Measurements from ENCODE around the gene DOK5.

DOK5 gene

DNA sequence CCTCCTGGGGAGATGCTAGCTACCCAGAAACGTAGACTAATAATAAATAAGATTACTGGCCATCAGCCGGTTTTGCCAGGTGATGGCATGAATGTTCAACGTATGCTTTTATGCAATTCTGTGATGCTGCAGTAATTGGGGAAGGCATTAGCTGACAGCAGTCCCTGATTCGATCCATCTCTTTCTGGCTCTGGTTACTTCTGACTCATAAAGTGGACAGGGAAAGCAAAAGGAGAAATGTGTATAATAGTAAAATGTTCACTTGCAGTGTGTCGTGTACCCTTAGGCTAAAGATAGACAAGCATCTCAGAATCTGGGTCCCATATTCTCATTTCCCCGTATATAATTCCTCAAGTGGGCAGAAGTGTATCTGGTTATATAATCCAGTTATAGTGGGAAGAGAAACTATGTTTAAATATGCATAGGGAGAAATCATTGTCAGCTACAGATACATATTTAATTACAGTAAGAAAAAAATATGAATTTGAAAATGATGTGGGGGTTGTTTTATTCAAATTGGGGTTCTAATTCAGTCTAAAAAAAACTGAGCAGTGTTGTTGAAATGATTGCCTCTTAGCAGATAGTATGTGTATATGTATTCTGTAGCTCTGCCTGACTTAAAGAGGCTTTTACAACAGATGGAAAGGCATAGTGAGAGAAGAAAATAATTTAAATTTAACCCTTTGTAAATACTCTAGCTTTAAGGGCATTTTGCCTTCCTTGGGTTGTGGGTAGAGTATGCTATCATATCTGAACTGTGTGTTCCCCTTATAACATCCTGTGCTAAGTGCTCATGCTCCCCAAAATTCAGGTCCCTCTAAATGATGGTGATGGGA lies 40.6 kb downstream of the DOK5 start:
- no peak for FAIRE-seq

DNA sequence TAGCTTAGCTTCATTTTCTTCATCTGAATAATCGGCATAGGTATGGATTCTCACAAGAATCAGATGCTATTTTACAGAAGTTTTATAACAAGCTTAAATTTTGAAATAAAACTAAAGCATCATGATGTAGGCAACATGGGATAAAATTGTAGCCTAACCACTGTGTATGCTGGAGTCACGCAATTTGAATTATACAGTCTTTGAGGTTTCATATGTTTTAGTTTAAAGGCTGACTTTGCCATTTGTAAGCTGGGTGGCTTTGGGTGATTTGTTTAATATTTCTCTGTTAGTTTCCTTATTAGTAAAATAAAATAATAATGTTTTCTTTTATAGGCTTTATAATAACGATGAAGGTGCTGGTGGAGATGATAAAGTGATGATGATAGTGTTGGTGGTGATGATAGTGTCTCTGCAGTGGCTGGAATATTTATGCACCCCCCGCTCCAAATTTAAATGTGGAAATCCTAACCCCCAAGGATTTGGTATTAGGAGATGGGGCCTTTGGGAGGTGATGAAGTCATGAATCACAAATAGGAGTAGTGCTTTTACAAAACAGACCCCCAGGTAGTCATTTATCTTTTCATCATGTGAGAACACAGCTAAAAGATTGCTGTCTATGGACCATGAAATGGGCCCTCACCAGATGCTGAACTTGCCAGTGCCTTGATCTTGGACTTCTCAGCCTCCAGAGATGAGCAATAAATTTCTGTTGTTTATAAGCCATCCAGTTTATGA lies 42.0 kb downstream of the DOK5 start:
- FAIRE-seq, result no peak

- no peak for FAIRE-seq
Observed at GRCh38 chr20:54524849-54525248, 49.5 kb downstream of the DOK5 start.

DNA sequence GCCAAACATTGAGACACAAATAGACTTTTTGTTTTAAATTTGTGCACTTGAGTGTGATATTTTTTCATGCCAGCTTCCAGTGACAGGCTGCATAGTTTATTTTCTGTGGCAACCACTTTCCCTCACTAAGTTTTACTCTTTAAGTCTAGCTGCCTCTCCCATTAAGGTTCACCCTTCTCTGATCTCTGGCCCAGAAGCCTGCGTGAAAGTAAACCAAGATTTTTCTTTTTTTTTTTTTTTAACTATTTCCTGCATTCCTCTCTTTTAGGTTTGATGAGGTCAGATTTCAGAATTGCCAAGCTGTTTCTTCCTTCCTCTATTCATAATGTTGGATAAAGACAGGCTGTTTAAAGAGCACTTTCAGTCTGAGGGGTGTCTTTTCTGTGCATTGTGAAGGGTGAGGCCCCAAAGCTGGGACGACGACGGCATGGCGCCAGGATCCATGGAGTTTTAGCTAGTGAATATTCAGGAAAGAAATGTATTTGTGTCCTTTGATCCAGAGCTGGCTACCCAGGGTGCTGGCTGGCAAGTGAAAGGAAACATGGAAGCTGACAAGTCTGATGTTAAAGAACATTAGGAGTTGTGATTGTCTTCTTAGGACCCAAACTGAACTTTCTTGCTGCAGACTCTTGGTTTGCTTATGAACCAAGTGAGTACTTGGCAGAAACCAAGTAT lies 50.7 kb downstream of the DOK5 start:
- FAIRE-seq, result no peak

- no peak for FAIRE-seq
Observed at GRCh38 chr20:54526801-54527200, 51.4 kb downstream of the DOK5 start.

DNA sequence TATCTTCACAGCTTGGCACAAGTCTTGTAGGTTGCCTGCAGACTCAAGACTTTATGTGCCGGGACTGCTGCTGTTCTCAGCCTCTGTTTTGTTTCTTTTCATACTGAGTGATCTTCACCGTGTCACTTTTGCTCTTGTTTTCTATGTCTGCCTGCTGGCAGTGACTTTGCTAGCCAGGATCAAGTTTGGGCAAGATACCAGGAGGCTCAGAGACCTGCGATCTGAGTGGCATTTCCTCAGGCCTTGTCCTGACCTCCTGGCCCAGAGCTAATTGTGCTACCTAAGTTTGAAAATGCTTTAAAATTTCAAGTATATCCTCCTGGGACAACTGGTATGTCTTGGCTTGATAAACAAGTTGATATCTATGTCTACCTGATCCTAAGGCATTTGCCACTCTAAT lies 57.2 kb downstream of the DOK5 start:
- FAIRE-seq, result no peak

DNA sequence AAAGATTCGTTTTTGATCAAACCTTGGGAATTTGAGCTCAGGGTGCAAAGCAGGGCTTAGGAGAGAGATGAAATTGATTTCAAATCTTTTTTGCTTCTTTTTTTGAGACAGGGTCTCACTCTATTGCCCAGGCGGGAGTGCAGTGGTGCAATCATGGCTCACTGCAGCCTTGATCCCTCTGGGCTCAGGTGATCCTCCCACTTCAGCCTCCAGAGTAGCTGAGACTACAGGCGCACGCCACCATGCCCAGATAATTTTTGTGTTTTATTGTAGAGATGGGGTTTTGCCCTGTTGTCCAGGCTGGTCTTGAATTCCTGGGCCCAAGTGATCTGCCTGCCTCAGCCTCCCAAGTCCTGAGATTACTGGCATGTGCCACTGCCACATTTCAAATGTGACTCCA lies 58.7 kb downstream of the DOK5 start:
- no peak for FAIRE-seq

DNA sequence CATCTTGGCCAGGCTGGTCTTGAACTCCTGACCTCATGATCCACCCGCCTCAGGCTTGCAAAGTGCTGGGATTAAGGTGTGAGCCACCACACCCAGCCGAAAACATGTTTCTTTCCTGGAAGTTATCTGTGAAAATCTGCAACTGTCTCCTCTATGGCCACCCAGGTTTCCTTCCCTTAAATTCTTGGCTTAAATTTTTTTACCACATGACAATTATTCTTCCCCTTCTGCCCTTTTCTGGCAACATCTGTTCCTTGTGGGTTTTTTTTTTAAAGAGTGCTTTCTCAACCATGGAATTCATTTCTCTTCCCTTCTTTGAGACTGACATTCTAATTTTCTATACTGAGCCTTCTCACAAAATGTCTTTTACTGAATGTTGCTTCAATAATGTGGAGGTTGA lies 59.6 kb downstream of the DOK5 start:
- FAIRE-seq, result no peak

- no peak for FAIRE-seq
Observed at GRCh38 chr20:54535746-54536145, 60.4 kb downstream of the DOK5 start.

DNA sequence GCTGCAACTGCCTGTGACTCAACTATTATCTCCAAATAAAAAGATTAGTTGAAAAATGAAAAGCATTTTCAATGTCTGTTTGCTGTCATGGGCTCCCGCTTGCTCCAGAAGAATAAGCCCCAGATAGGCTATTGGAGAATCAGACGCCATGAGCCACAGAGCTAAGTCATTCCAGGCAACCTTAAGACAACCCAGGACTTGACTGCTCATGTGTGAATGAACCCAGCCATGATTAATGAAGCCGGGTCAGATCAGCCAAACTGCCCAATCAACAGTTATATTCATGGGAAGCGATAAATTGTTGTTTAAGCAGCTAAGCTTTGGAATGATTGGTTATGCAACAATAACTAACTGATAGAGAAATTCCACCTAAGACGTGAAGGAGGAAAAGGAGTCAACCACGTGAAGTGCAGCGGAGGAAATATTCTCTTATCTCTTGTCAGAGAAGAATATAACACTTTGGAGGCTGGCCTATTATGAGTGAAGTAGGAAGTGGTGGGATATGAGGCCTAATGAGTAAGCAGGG lies 64.2 kb downstream of the DOK5 start:
- no peak for FAIRE-seq

DNA sequence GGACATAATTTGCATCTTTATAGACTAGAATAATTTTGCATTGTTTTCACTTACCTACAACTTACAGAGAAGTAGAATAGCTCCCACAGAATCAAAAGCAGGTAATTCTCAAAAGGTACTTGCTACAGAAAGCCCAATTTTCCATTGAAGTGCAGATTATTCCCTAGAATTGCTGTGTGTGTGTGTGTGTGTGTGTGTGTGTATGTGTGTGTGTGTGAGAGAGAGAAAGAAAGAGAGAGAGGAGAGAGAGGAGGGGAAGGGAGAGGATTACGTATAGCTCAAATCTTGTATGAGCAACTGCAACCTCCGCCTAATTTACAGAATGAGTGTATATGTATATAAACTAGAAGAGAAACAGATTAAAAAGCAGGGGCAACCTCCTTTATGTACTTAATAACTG lies 68.0 kb downstream of the DOK5 start:
- no peak for FAIRE-seq

DNA sequence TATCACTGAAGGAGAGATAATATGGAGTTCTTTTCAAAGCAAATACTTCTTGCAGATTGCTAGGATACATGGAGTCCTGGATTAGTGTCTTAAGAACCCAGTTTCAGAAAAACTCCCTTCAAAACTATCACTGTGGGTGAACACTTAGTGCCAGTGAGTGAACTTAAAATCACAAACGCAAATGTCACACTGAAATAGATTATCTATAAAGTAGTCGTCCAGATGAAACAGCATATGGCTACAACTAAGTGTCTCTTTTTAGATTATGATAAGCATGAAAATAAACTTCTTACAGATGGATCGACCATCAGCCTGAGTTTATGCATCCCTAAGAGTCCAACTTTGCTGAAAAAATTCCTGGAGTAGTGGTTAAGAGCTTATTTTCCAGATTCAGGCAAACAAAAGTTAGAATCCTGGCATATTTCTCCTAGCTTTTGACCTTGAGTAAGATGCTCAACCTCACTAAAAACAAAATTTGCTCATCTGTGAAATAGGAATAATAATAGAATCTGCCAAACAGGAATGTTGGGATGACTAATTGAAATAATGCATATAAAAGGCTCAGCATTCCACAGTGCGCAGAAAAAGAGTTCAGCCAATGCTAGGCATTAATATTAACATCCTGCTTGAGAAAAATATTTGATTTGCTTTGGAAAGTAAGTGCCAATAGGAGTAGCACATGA lies 70.4 kb downstream of the DOK5 start:
- no peak for FAIRE-seq

- FAIRE-seq, result no peak
Observed at GRCh38 chr20:54548849-54549248, 73.5 kb downstream of the DOK5 start.

DNA sequence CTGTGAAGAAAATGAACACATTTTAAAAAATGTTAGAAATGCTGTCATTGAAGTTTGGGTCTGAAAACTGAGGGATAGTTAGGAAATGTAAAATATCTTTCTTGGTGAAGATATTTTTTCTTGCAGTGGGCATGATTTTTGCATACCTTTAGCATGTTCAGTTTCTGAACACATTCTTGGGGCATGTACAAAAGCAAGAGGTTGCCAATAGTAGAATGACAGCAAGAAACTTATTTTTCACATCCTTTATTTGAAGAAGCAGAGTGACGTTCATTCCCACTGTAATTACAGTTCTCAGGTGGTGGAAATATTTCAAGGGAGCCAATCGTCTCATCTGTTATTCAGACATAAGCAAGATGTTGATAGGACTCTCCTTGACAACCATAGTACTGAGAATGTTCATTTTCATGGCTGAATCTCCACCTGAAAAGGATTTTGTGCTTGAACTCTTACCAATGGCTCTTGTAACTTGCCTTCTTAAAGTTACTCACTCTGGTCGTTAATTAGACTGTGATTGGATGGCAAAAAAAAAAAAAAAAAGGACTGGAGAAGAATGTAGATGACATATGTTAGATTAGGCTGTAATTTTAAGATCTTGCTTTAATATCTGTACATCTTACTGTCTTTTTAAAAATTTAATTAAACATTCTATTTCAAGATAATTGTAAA lies 74.4 kb downstream of the DOK5 start:
- no peak for FAIRE-seq

- FAIRE-seq, result no peak
Observed at GRCh38 chr20:54550776-54551396, 75.5 kb downstream of the DOK5 start.

DNA sequence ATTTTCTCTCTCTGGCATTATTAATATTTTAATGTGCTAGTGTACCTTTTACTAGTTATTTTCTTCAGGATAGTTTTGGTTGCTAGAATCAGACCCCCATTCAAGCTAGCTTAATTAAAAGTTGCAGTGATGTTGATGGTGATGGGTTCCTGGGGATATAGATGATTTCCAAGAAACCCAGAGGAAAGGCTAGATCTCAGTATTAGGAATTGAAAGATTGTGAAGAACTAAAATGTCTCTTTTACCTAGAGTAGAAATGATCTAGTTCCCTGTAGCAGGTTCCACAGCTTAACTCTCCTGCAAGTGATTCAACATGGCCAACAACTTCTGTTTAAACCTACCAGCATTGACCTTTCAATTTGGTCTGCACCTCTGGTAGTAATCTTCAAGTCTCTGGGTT lies 78.6 kb downstream of the DOK5 start:
- FAIRE-seq, result no peak

DNA sequence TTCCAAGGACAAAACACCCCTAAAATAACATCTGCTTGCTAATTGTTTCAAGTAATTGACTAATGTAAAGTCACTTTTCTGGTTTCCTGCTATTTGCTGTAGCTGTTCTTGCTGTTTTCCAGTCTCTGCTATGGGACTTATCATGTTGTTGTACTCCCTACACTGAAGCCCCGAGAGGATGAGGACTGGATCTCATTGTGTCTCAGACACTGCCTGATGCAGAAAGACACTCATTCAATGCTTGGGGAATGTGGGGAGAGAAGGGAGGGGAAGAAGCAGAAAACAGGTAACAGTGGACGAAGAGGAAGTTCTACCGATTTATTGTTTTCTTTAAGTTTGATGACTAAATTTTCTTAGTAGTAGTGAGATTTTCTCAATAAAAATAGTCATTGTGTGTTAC lies 79.8 kb downstream of the DOK5 start:
- FAIRE-seq, result no peak

DNA sequence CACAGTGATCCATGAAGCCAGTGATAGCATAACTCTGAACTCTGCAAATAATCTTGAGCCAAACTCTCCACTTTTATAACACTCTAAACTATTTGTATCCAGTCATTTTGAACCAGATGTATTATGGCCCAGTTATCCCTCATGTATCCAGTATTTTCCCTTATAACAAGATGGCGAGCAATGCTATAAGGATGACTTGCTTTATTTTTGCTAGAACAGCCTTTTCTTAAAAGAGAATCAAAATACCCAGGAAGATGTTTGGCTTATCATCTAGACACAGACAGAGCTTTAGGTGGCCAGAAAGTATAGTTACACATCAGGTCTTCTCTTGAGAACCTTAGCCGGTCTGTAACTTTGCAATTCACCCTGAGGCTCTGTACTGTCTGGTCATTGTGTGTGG lies 81.0 kb downstream of the DOK5 start:
- no peak for FAIRE-seq

GRCh38 chr20:54557806-54558590 lies 82.6 kb downstream of the DOK5 start:
- no peak for FAIRE-seq

- no peak for FAIRE-seq
Observed at GRCh38 chr20:54559890-54560289, 84.5 kb downstream of the DOK5 start.

- no peak for FAIRE-seq
Observed at GRCh38 chr20:54560357-54560756, 85.0 kb downstream of the DOK5 start.

Data from G401.6 (cell line).